OCI-LY1 (cell line): ENCODE data around the gene FOXK1.

Experiments used
- H2AFZ ChIP-seq: fragments of 200-600 bp; sonication (generic), shearing (Covaris generic); 2 replicates; pipeline ENCODE4 v1.6.0; 2014; ENCODE audit warnings: antibody characterized with exemption, mild to moderate bottlenecking, low read length
- H3F3A ChIP-seq: fragments of 200-600 bp; sonication (generic), shearing (Covaris generic); 2 replicates; pipeline ENCODE4 v1.6.0; 2014; ENCODE audit warnings: mild to moderate bottlenecking, antibody characterized with exemption, low read length, moderate library complexity; ENCODE audit not compliant: insufficient read depth
- H3K27ac ChIP-seq: fragments of 200-600 bp; sonication (generic); 2 replicates; pipeline ENCODE4 v1.5.1; 2014; ENCODE audit warnings: low read length, mixed run types, mild to moderate bottlenecking, low read depth; ENCODE audit not compliant: poor library complexity, severe bottlenecking
- H3K27me3 ChIP-seq: fragments of 200-600 bp; sonication (generic); 2 replicates; pipeline ENCODE4 v1.6.0; 2014; ENCODE audit warnings: antibody characterized with exemption, mild to moderate bottlenecking, low read length, moderate library complexity; ENCODE audit not compliant: insufficient read depth
- H3K36me3 ChIP-seq: fragments of 200-600 bp; sonication (generic); 2 replicates; pipeline ENCODE4 v1.6.1; 2014; ENCODE audit warnings: mild to moderate bottlenecking, antibody characterized with exemption, low read length, moderate library complexity, mixed read lengths; ENCODE audit not compliant: insufficient read depth
- H3K4me1 ChIP-seq: fragments of 200-600 bp; sonication (generic); 2 replicates; pipeline ENCODE4 v1.5.1; 2014; ENCODE audit warnings: mild to moderate bottlenecking, low read length, moderate library complexity; ENCODE audit not compliant: insufficient read depth, severe bottlenecking
- H3K4me2 ChIP-seq: fragments of 200-600 bp; sonication (generic), shearing (Covaris generic); 2 replicates; pipeline ENCODE4 v1.6.1; 2014; ENCODE audit warnings: low read length
- H3K4me3 ChIP-seq: fragments of 200-600 bp; sonication (generic); 2 replicates; pipeline ENCODE4 v1.5.1; 2014; ENCODE audit warnings: low read length, low read depth, mild to moderate bottlenecking, mixed read lengths; ENCODE audit not compliant: poor library complexity, severe bottlenecking
- H3K79me2 ChIP-seq: fragments of 200-600 bp; shearing (Covaris generic); 2 replicates; pipeline ENCODE4 v1.6.1; 2016; ENCODE audit warnings: mixed run types, low read length, mixed read lengths; ENCODE audit not compliant: insufficient read depth
- H3K9ac ChIP-seq: fragments of 200-600 bp; sonication (generic), shearing (Covaris generic); 2 replicates; pipeline ENCODE4 v1.6.1; 2014; ENCODE audit warnings: mild to moderate bottlenecking, low read length, mixed read lengths
- H3K9me2 ChIP-seq: fragments of 200-600 bp; sonication (generic), shearing (Covaris generic); 2 replicates; pipeline ENCODE4 v1.6.1; 2014; ENCODE audit warnings: low read depth, mild to moderate bottlenecking, low read length, mixed read lengths
- H3K9me3 ChIP-seq: fragments of 200-600 bp; shearing (Covaris generic); 2 replicates; pipeline ENCODE4 v1.6.1; 2014; ENCODE audit warnings: low read length, mixed read lengths
- H4K20me1 ChIP-seq: fragments of 200-600 bp; sonication (generic), shearing (Covaris generic); 2 replicates; pipeline ENCODE4 v1.6.0; 2016; ENCODE audit warnings: mild to moderate bottlenecking, low read length; ENCODE audit not compliant: insufficient read depth
- CTCF ChIP-seq: fragments of 200-600 bp; sonication (generic), shearing (Covaris generic); IDR thresholded peaks from 2 replicates; pipeline ENCODE4 v1.5.1; 2017; ENCODE audit warnings: mild to moderate bottlenecking, antibody characterized with exemption, low read length, moderate library complexity, mixed read lengths
- EZH2 ChIP-seq: fragments of 200-600 bp; sonication (generic), shearing (Covaris generic); IDR thresholded peaks from 2 replicates; pipeline ENCODE4 v1.8.0; 2017; ENCODE audit warnings: borderline replicate concordance, mixed run types, mild to moderate bottlenecking, antibody characterized with exemption, low read length, moderate library complexity, mixed read lengths

The FOXK1 gene

GRCh38 chr7:4730276-4730675 is 48.2 kb downstream of the FOXK1 start:
- Histone ChIP-seq H3K36me3 (peaks cover 13% of the 10 kb centered on the region; the same call in 1 of the 2 replicates), H3K9me2 (no peaks in the 10 kb centered on the region), H3K79me2 (no peaks in the 10 kb centered on the region), H3K4me1 (peaks cover 7% of the 10 kb centered on the region), H3K4me2 (no peak overlapping the region), H2AFZ (no peak overlapping the region), H3F3A (no peaks in the 10 kb centered on the region), H4K20me1 (no peaks in the 10 kb centered on the region), H3K9me3 (no peaks in the 10 kb centered on the region), H3K27me3 (no peaks in the 10 kb centered on the region), H3K27ac (no peak overlapping the region), H3K4me3 (no peak overlapping the region), H3K9ac (no peak overlapping the region)
- TF ChIP-seq EZH2 (no peak), CTCF (no peak)

GRCh38 chr7:4730971-4731370 is 48.9 kb downstream of the FOXK1 start:
- Histone ChIP-seq H3K27me3 (no peaks in the 10 kb centered on the region), H3K27ac (no peak overlapping the region), H4K20me1 (no peaks in the 10 kb centered on the region), H3K9me2 (no peaks in the 10 kb centered on the region), H3K36me3 (peaks cover 13% of the 10 kb centered on the region; the same call in 1 of the 2 replicates), H3K4me3 (no peak overlapping the region), H3K79me2 (no peaks in the 10 kb centered on the region), H2AFZ (no peak overlapping the region), H3K4me2 (no peak overlapping the region), H3K9ac (no peak overlapping the region), H3K9me3 (no peaks in the 10 kb centered on the region), H3F3A (no peaks in the 10 kb centered on the region), H3K4me1 (peaks cover under 1% of the 10 kb centered on the region)
- TF ChIP-seq CTCF (no peak), EZH2 (no peak)

GRCh38 chr7:4731803-4732202 is 49.7 kb downstream of the FOXK1 start:
- no peaks in the 10 kb centered on the region for H4K20me1 ChIP-seq
- H3K4me3 ChIP-seq: no peak overlapping the region
- no peaks in the 10 kb centered on the region for H3F3A ChIP-seq
- no peaks in the 10 kb centered on the region for H3K79me2 ChIP-seq
- no peaks in the 10 kb centered on the region for H3K9me2 ChIP-seq
- H2AFZ ChIP-seq: no peak overlapping the region
- no peaks in the 10 kb centered on the region for H3K9me3 ChIP-seq
- TF ChIP-seq CTCF: no peak
- H3K36me3 ChIP-seq: peaks cover 13% of the 10 kb centered on the region; the same call in 1 of the 2 replicates
- no peaks in the 10 kb centered on the region for H3K4me1 ChIP-seq
- no peak overlapping the region for H3K27ac ChIP-seq
- no peaks in the 10 kb centered on the region for H3K27me3 ChIP-seq
- no peak overlapping the region for H3K4me2 ChIP-seq
- H3K9ac ChIP-seq: no peak overlapping the region
